HL-60 (cell line): ENCODE results near the gene KIAA1671.

ENCODE experiments used
- DNase-seq, 2 experiments: peaks; one replicate each; pipeline ENCODE4 v3.0.0-alpha.2; 2010 to 2020; ENCODE audit warnings: low read depth in 1 of 2, low spot score in 1 of 2
- H3K27ac ChIP-seq: fragments of 250-450 bp; sonication (Bioruptor Pico); replicated peaks from 2 replicates; pipeline ENCODE4 v1.5.1; 2020; ENCODE audit warnings: mild to moderate bottlenecking, moderate library complexity
- H3K27me3 ChIP-seq: fragments of 250-450 bp; sonication (Bioruptor Pico); 2 replicates; pipeline ENCODE4 v1.5.1; 2021; ENCODE audit warnings: mild to moderate bottlenecking, moderate library complexity; ENCODE audit not compliant: insufficient read depth, poor library complexity, severe bottlenecking
- H3K4me3 ChIP-seq: replicated peaks from 2 replicates; pipeline ENCODE4 v1.5.1; 2011; ENCODE audit warnings: mild to moderate bottlenecking, control low read depth, low read length; ENCODE audit not compliant: insufficient read depth
- CTCF ChIP-seq: IDR thresholded peaks from one replicate; pipeline ENCODE4 v1.5.1; 2011; ENCODE audit warnings: low read length, control low read depth, inconsistent platforms; ENCODE audit not compliant: insufficient read depth
- GABPA ChIP-seq: IDR thresholded peaks from 2 replicates; pipeline ENCODE4 v1.6.1; 2012; ENCODE audit warnings: low read depth
- POLR2AphosphoS5 ChIP-seq: IDR thresholded peaks from 2 replicates; pipeline ENCODE4 v1.6.1; 2012; ENCODE audit warnings: low read depth
- REST ChIP-seq: IDR thresholded peaks from 2 replicates; pipeline ENCODE4 v1.6.1; 2012; ENCODE audit warnings: low read depth; ENCODE audit not compliant: insufficient replicate concordance
- SPI1 ChIP-seq: IDR thresholded peaks from 2 replicates; pipeline ENCODE4 v1.6.1; 2012; ENCODE audit warnings: low read depth, mild to moderate bottlenecking, borderline replicate concordance

The KIAA1671 gene

DNA sequence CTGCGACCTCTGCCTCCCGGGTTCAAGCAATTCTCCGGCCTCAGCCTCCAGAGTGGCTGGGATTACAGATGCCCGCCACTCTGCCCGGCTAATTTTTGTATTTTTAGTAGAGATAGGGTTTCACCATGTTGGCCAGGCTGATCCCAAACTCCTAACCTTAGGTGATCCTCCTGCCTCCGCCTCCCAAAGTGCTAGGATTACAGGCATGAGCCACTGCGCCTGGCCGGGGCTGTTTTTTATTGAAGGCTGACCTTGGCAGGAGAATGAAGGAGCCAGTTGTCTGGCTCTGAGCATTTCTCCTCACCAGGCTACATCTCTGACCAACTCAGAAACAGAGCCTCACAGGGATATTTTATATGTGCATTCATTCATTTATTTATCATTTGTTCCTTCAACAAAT is 2.3 kb downstream of the KIAA1671 start:
- TF ChIP-seq POLR2AphosphoS5, result no peak
- TF ChIP-seq CTCF, result no peak
- TF ChIP-seq SPI1, result no peak
- TF ChIP-seq GABPA, result no peak
- TF ChIP-seq REST, result no peak
- no peak for DNase-seq
- no peak overlapping the region for H3K4me3 ChIP-seq
- H3K27ac ChIP-seq, result no peak overlapping the region
- peaks cover 17% of the 10 kb centered on the region for H3K27me3 ChIP-seq

GRCh38 chr22:24957043-24957442 is 4.5 kb downstream of the KIAA1671 start:
- Histone ChIP-seq H3K4me3 (no peak overlapping the region), H3K27me3 (peaks cover 16% of the 10 kb centered on the region), H3K27ac (no peak overlapping the region)
- TF ChIP-seq SPI1 (no peak), POLR2AphosphoS5 (no peak), GABPA (no peak), REST (no peak), CTCF (no peak)
- no peak for DNase-seq

- no peak for DNase-seq
- Histone ChIP-seq H3K27me3 (no peaks in the 10 kb centered on the region), H3K4me3 (no peak overlapping the region), H3K27ac (no peak overlapping the region)
- TF ChIP-seq CTCF (no peak), POLR2AphosphoS5 (no peak), REST (no peak), SPI1 (no peak)
Measured at GRCh38 chr22:24961217-24961844, 8.8 kb downstream of the KIAA1671 start.
